ENCODE results near the gene FBLN1. TPM values are rescaled to one million over a fixed set of nuclear protein-coding genes. Genes with fewer than 3 reads are reported as not detected.

Gene FBLN1
- total and polyA plus RNA-seq, 2 of the 13 experiments (the other 11 are each of a cell fraction or from before 2014, with no cell fraction given): 37.3 to 103 TPM

- no peaks in the 10 kb centered on the region for H3K9me3 ChIP-seq (ENCODE audit: low read length)
- FAIRE-seq (no peak), DNase-seq (ENCODE audit: low spot score) (no peak), ATAC-seq (no peak)
- H3K27me3 ChIP-seq (ENCODE audit: control insufficient read depth in 1 of 2, insufficient read depth in 2 of 2, low read length in 2 of 2): no peaks in the 10 kb centered on the region
- no peaks in the 10 kb centered on the region for H3K4me1 ChIP-seq (ENCODE audit: insufficient read depth, low read length)
- no peak overlapping the region for H3K27ac ChIP-seq (ENCODE audit: extremely low read length, insufficient read depth, low read length)
- no TSS peak for BruUV-seq (replicated peaks)
- no peak overlapping the region for H2AFZ ChIP-seq (ENCODE audit: low read length)
- POLR2A ChIA-PET: no interaction called here
- H3K9ac ChIP-seq (ENCODE audit: insufficient read depth, low read depth, low read length): no peak overlapping the region
- no peak overlapping the region for H3K4me2 ChIP-seq (ENCODE audit: low read depth, low read length)
- TF ChIP-seq YEATS2 (CRISPR knock-in tag; IDR thresholded peaks at IDR 0.05; ENCODE audit: borderline replicate concordance): no peak
- WGBS (ENCODE audit: low lambda C conversion rate): 99% methylated on average over 9 of the region's 9 CpGs
- no peaks in the 10 kb centered on the region for H3K79me2 ChIP-seq (ENCODE audit: insufficient read depth, low read length)
- no peaks in the 10 kb centered on the region for H4K20me1 ChIP-seq (ENCODE audit: insufficient read depth, low read length)
- no peak overlapping the region for H3K4me3 ChIP-seq (replicated peaks in 1 of 3; ENCODE audit: insufficient read depth in 1 of 3, low read depth in 2 of 3, low read length in 3 of 3)
- in situ Hi-C loops (cut with HindIII; ENCODE audit: extremely low pct_ligation_motif_present, low pct_unique_long_range_greater_than_20kb) (no loop called here), intact Hi-C loops (cut with micrococcal nuclease; ENCODE audit: unreplicated experiment) (no loop called here)
- H3K36me3 ChIP-seq (replicated peaks in 1 of 2; ENCODE audit: control insufficient read depth in 1 of 2, insufficient read depth in 2 of 2, low read length in 2 of 2): peaks cover 28 to 66% of the 10 kb centered on the region in 2 experiments; a peak in 4 of 5 replicates
- CTCF ChIA-PET (ENCODE audit: low intra/inter-chr PET ratio, low total read pairs): no interaction called here
Observed at GRCh38 chr22:45528046-45528445, 25.4 kb downstream of the FBLN1 start.

- WGBS (ENCODE audit: low lambda C conversion rate): 100% methylated on average over 11 of the region's 11 CpGs
- intact Hi-C loops (cut with micrococcal nuclease; ENCODE audit: unreplicated experiment): no loop called here
- DNase-seq (ENCODE audit: low spot score) (no peak), ATAC-seq (no peak), FAIRE-seq (no peak)
- Histone ChIP-seq H3K4me3 (replicated peaks in 1 of 3; ENCODE audit: insufficient read depth in 1 of 3, low read depth in 2 of 3, low read length in 3 of 3) (no peak overlapping the region), H2AFZ (ENCODE audit: low read length) (no peak overlapping the region), H3K79me2 (ENCODE audit: insufficient read depth, low read length) (no peaks in the 10 kb centered on the region), H3K27ac (ENCODE audit: extremely low read length, insufficient read depth, low read length) (no peak overlapping the region), H3K4me2 (ENCODE audit: low read depth, low read length) (no peak overlapping the region), H4K20me1 (ENCODE audit: insufficient read depth, low read length) (no peaks in the 10 kb centered on the region), H3K36me3 (replicated peaks in 1 of 2; ENCODE audit: control insufficient read depth in 1 of 2, insufficient read depth in 2 of 2, low read length in 2 of 2) (peaks cover 27 to 75% of the 10 kb centered on the region in 2 experiments), H3K4me1 (ENCODE audit: insufficient read depth, low read length) (no peaks in the 10 kb centered on the region), H3K9ac (ENCODE audit: insufficient read depth, low read depth, low read length) (no peak overlapping the region), H3K27me3 (ENCODE audit: control insufficient read depth in 1 of 2, insufficient read depth in 2 of 2, low read length in 2 of 2) (no peaks in the 10 kb centered on the region), H3K9me3 (ENCODE audit: low read length) (no peaks in the 10 kb centered on the region)
- CTCF ChIA-PET (ENCODE audit: low intra/inter-chr PET ratio, low total read pairs): no interaction called here
- no TSS peak for BruUV-seq (replicated peaks)
- in situ Hi-C loops (cut with HindIII; ENCODE audit: extremely low pct_ligation_motif_present, low pct_unique_long_range_greater_than_20kb): no loop called here
- POLR2A ChIA-PET: no interaction called here
- TF ChIP-seq RFX3 (CRISPR knock-in tag; IDR thresholded peaks at IDR 0.05) (no peak), ZNF772 (CRISPR knock-in tag; IDR thresholded peaks at IDR 0.05) (no peak), ZBTB21 (CRISPR knock-in tag; IDR thresholded peaks at IDR 0.05) (no peak), NPAS2 (CRISPR knock-in tag; IDR thresholded peaks at IDR 0.05; ENCODE audit: borderline replicate concordance) (no peak), ZBTB2 (CRISPR knock-in tag; IDR thresholded peaks at IDR 0.05; ENCODE audit: low read depth) (no peak), ZNF362 (CRISPR knock-in tag; IDR thresholded peaks at IDR 0.05; ENCODE audit: borderline replicate concordance) (no peak), ZNF34 (CRISPR knock-in tag; IDR thresholded peaks at IDR 0.05; ENCODE audit: borderline replicate concordance) (no peak), PATZ1 (CRISPR knock-in tag; IDR thresholded peaks at IDR 0.05) (no peak), SMC3 (IDR thresholded peaks at IDR 0.05; ENCODE audit: low read length) (no peak), POLR2A (IDR thresholded peaks at IDR 0.05; ENCODE audit: insufficient read depth in 1 of 2, low read depth in 2 of 2, low read length in 2 of 2) (no peak), HHEX (CRISPR knock-in tag; IDR thresholded peaks at IDR 0.05) (no peak), FOXC1 (CRISPR knock-in tag; IDR thresholded peaks at IDR 0.05; ENCODE audit: borderline replicate concordance) (no peak)
Observed at GRCh38 chr22:45529105-45529504, 26.4 kb downstream of the FBLN1 start.

Data from HepG2 (cell line).